ENCODE data around the gene RCVRN.
A peak's percentile ranks its signal among the peaks of the same experiment; 100 is the strongest.

- TF ChIP-seq MAX (CRISPR knock-in tag; IDR thresholded peaks at IDR 0.05) (no peak), CTCF (IDR thresholded peaks at IDR 0.05 in 2 of 3, conservative IDR thresholded peaks at IDR 0.05 in 1 of 3; ENCODE audit: insufficient read depth in 2 of 3, low read depth in 1 of 3, low read length in 3 of 3) (peak; percentile 42 to 63 (median 46); a peak in 5 of 6 replicates), KDM1A (IDR thresholded peaks at IDR 0.05) (no peak), ATF4 (CRISPR knock-in tag; IDR thresholded peaks at IDR 0.05) (no peak), CC2D1A (IDR thresholded peaks at IDR 0.05) (no peak), SP1 (CRISPR knock-in tag; IDR thresholded peaks at IDR 0.05) (no peak), FOXA1 (IDR thresholded peaks at IDR 0.05; ENCODE audit: borderline replicate concordance) (no peak), SRSF9 (IDR thresholded peaks at IDR 0.05; ENCODE audit: borderline replicate concordance, low read depth, low read length) (no peak), PHF8 (IDR thresholded peaks at IDR 0.05; ENCODE audit: borderline replicate concordance, low read length) (no peak), ZNF197 (CRISPR knock-in tag; IDR thresholded peaks at IDR 0.05; ENCODE audit: low read depth) (no peak), ZFP36 (IDR thresholded peaks at IDR 0.05; ENCODE audit: low read depth, low read length, partially characterized antibody) (no peak), JUND (IDR thresholded peaks at IDR 0.05; ENCODE audit: borderline replicate concordance, low read depth, low read length) (no peak), JUND (tag; IDR thresholded peaks at IDR 0.05; ENCODE audit: borderline replicate concordance, low read depth, low read length) (no peak)
These were observed 14.9 kb downstream of the RCVRN start for GRCh38 chr17:9890124-9890523.

Data from K562 (cell line).